Measurements from ENCODE around the gene PTPRM.

Gene PTPRM

GRCh38 chr18:8116341-8117005 is 549.4 kb downstream of the PTPRM start:
- DNase-seq (ENCODE audit: low spot score) = peak; percentile 64

GRCh38 chr18:8117006-8117371 is 549.9 kb downstream of the PTPRM start:
- no peak for DNase-seq (ENCODE audit: low spot score)

GRCh38 chr18:8121101-8121500 is 554.0 kb downstream of the PTPRM start:
- no peak for DNase-seq (ENCODE audit: low spot score)

GRCh38 chr18:8121942-8122480 is 554.9 kb downstream of the PTPRM start:
- peak; percentile 14 for DNase-seq (ENCODE audit: low spot score)

- DNase-seq (ENCODE audit: low spot score) = no peak
Observed at GRCh38 chr18:8124232-8125146, 557.4 kb downstream of the PTPRM start.

- no peak for DNase-seq (ENCODE audit: low spot score)
Observed at GRCh38 chr18:8130096-8130495, 563.0 kb downstream of the PTPRM start.

- DNase-seq (ENCODE audit: low spot score) = no peak
Observed at GRCh38 chr18:8133032-8133431, 565.9 kb downstream of the PTPRM start.

GRCh38 chr18:8133888-8134287 is 566.8 kb downstream of the PTPRM start:
- no peak for DNase-seq (ENCODE audit: low spot score)

- no peak for DNase-seq (ENCODE audit: low spot score)
Observed at GRCh38 chr18:8139127-8139527, 572.0 kb downstream of the PTPRM start.

GRCh38 chr18:8139891-8140406 is 572.8 kb downstream of the PTPRM start:
- DNase-seq (ENCODE audit: low spot score) = no peak

GRCh38 chr18:8140841-8141501 is 573.9 kb downstream of the PTPRM start:
- peak; percentile 39 for DNase-seq (ENCODE audit: low spot score)

- no peak for DNase-seq (ENCODE audit: low spot score)
Observed at GRCh38 chr18:8142131-8142711, 575.1 kb downstream of the PTPRM start.

- DNase-seq (ENCODE audit: low spot score) = no peak
Observed at GRCh38 chr18:8142932-8143331, 575.8 kb downstream of the PTPRM start.

GRCh38 chr18:8151181-8151580 is 584.1 kb downstream of the PTPRM start:
- no peak for DNase-seq (ENCODE audit: low spot score)

GRCh38 chr18:8153887-8154583 is 586.9 kb downstream of the PTPRM start:
- DNase-seq (ENCODE audit: low spot score) = peak; percentile 50

- DNase-seq (ENCODE audit: low spot score) = no peak
Observed at GRCh38 chr18:8162802-8163201, 595.7 kb downstream of the PTPRM start.

GRCh38 chr18:8163286-8163959 is 596.3 kb downstream of the PTPRM start:
- DNase-seq (ENCODE audit: low spot score) = no peak

- no peak for DNase-seq (ENCODE audit: low spot score)
Observed at GRCh38 chr18:8165095-8165494, 598.0 kb downstream of the PTPRM start.

- no peak for DNase-seq (ENCODE audit: low spot score)
Observed at GRCh38 chr18:8167026-8167425, 599.9 kb downstream of the PTPRM start.

GRCh38 chr18:8167673-8168072 is 600.6 kb downstream of the PTPRM start:
- DNase-seq (ENCODE audit: low spot score) = no peak

- DNase-seq (ENCODE audit: low spot score) = no peak
Observed at GRCh38 chr18:8169722-8170121, 602.6 kb downstream of the PTPRM start.
